Panc1 (cell line): ENCODE data around the gene SPAG5. TPM values are rescaled to one million over a fixed set of nuclear protein-coding genes. Genes with fewer than 3 reads are reported as not detected.

Source experiments
- ATAC-seq: fragments of 200-7000 bp; cut with Tn5 transposase; 2 replicates; pipeline ENCODE4 v1.9.1; 2020; ENCODE audit warnings: mild to moderate bottlenecking, moderate library complexity
- BruUV-seq: library from RNA; stranded (reverse); fragments of 400-500 nt; replicated peaks from 2 replicates; lab custom pipeline; 2021; lab: Mats Ljungman, UMichigan
- CTCF ChIA-PET: fragments of 300-600 bp; sonication (Branson Sonifier 250); formaldehyde crosslinking; loops from one replicate; lab custom pipeline; 2022; ENCODE audit warnings: antibody characterized with exemption; lab: Charles Lee
- POLR2A ChIA-PET: fragments of 300-600 bp; sonication (Branson Sonifier 250); formaldehyde crosslinking; loops from one replicate; lab custom pipeline; 2022; ENCODE audit warnings: antibody characterized with exemption; lab: Charles Lee
- DNase-seq: peaks from one replicate; pipeline ENCODE4 v3.0.0-alpha.2; 2010; ENCODE audit warnings: low read depth, low spot score
- H3K27ac ChIP-seq: 2 replicates; pipeline ENCODE4 v1.5.1; 2011; ENCODE audit warnings: mild to moderate bottlenecking, low read length, inconsistent platforms
- H3K27me3 ChIP-seq: fragments of 200-500 bp; sonication (Bioruptor generic); 2 replicates; pipeline ENCODE4 v1.6.0; 2014; ENCODE audit warnings: low read length, inconsistent platforms; ENCODE audit not compliant: control insufficient read depth, insufficient read depth
- H3K36me3 ChIP-seq: fragments of 200-500 bp; sonication (Bioruptor generic); 2 replicates; pipeline ENCODE4 v1.5.1; 2014; ENCODE audit warnings: inconsistent platforms, mild to moderate bottlenecking, low read length, moderate library complexity; ENCODE audit not compliant: control insufficient read depth, insufficient read depth
- H3K4me1 ChIP-seq: 2 replicates; pipeline ENCODE4 v1.5.1; 2011; ENCODE audit warnings: inconsistent platforms, mild to moderate bottlenecking, low read length, moderate library complexity; ENCODE audit not compliant: control insufficient read depth, insufficient read depth
- H3K4me3 ChIP-seq, 2 experiments: 2 replicates each; pipeline ENCODE4 v1.5.1; 2011 to 2012; ENCODE audit warnings: low read depth in 2 of 2, low read length in 2 of 2, mild to moderate bottlenecking in 2 of 2, inconsistent platforms in 1 of 2, moderate library complexity in 1 of 2
- H3K9me3 ChIP-seq: fragments of 200-500 bp; sonication (Bioruptor generic); 2 replicates; pipeline ENCODE4 v1.5.1; 2014; ENCODE audit warnings: low read depth, mild to moderate bottlenecking, inconsistent platforms, low read length, moderate library complexity; ENCODE audit not compliant: control insufficient read depth, insufficient read depth
- POLR2AphosphoS5 ChIP-seq: IDR thresholded peaks from 2 replicates; pipeline ENCODE4 v1.6.1; 2012; ENCODE audit warnings: mild to moderate bottlenecking, low read depth, low read length, moderate library complexity
- SIN3A ChIP-seq: IDR thresholded peaks from 2 replicates; pipeline ENCODE4 v1.6.1; 2012; ENCODE audit warnings: low read depth, mild to moderate bottlenecking, low read length, moderate library complexity, borderline replicate concordance; ENCODE audit not compliant: insufficient read depth
- TCF7L2 ChIP-seq: IDR thresholded peaks from 2 replicates; pipeline ENCODE4 v1.6.1; 2011; ENCODE audit warnings: mild to moderate bottlenecking, low read depth, low read length, inconsistent platforms
- in situ Hi-C: cut with HindIII; loops from 2 replicates; pipeline ENCODE4 v1.10.0; 2016; ENCODE audit warnings: low sequenced_read_pairs, low pct_unique_long_range_greater_than_20kb
- intact Hi-C: fragments of 100-400 bp; cut with micrococcal nuclease; formaldehyde crosslinking; loops from one replicate; pipeline ENCODE4 v1.10.0; 2022; ENCODE audit not compliant: unreplicated experiment
- total RNA-seq: library from RNA; stranded (reverse); gene quantifications from one replicate; pipeline ENCODE4 v1.2.1, GENCODE V29; 2021; ENCODE audit not compliant: unreplicated experiment
- TF ChIP-seq, protein P1 (sequence below), 2 experiments: IDR thresholded peaks; 2 replicates each; pipeline ENCODE4 v1.6.1; 2011 to 2012; ENCODE audit warnings: low read depth in 2 of 2, control low read depth in 1 of 2, low read length in 1 of 2, mild to moderate bottlenecking in 1 of 2, moderate library complexity in 1 of 2; ENCODE audit not compliant: insufficient read depth in 1 of 2
- TF ChIP-seq, protein P2 (sequence below): fragments of 450-650 bp; IDR thresholded peaks from 2 replicates; pipeline ENCODE4 v1.5.1; 2017; ENCODE audit warnings: mild to moderate bottlenecking

SPAG5 gene
- total RNA-seq, 1 experiment from 2014 or later, result 152 TPM

DNA sequence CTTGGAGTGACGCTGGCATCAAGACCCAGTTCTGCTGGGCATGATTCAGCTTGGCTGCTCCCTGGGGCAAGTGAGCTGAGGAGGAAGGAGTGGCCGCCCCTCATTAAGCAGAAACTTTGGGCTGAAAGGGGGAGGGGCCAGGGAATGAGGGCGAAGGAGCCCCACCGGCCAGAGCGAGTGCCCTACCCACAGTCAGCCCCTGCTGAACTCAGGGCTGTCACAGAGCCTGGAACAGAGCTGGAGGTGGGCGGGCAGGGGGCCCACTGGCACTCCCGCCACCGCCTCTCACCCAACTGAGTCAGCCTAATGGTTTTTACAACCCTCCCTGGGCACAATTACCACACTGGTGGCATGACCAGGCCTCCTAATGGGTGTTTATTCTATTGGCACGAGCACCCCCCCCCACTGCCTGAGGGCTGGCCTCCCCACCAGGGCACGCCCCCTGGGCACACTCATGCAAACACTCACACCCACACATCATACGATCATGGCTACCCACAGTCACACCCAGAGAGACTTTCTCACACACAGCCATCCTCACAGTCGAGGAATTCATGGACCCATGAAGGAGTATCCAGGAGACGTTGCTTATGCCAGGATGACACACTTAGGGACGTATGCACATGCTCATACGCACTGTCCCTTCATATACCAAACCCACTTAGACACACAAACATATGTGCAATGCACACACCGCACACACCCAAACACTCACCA is 65.6 kb downstream of the SPAG5 start:
- no peak for ATAC-seq
- Histone ChIP-seq H3K4me3 (no peak overlapping the region), H3K4me1 (no peaks in the 10 kb centered on the region), H3K27me3 (no peaks in the 10 kb centered on the region; the same call in 1 of the 2 replicates), H3K36me3 (no peaks in the 10 kb centered on the region), H3K27ac (no peak overlapping the region), H3K9me3 (no peaks in the 10 kb centered on the region)
- DNase-seq, result no peak
- no TSS peak for BruUV-seq
- intact Hi-C loops (no loop called here), in situ Hi-C loops (no loop called here)
- CTCF ChIA-PET, result no interaction called here
- TF ChIP-seq, protein P1, sequence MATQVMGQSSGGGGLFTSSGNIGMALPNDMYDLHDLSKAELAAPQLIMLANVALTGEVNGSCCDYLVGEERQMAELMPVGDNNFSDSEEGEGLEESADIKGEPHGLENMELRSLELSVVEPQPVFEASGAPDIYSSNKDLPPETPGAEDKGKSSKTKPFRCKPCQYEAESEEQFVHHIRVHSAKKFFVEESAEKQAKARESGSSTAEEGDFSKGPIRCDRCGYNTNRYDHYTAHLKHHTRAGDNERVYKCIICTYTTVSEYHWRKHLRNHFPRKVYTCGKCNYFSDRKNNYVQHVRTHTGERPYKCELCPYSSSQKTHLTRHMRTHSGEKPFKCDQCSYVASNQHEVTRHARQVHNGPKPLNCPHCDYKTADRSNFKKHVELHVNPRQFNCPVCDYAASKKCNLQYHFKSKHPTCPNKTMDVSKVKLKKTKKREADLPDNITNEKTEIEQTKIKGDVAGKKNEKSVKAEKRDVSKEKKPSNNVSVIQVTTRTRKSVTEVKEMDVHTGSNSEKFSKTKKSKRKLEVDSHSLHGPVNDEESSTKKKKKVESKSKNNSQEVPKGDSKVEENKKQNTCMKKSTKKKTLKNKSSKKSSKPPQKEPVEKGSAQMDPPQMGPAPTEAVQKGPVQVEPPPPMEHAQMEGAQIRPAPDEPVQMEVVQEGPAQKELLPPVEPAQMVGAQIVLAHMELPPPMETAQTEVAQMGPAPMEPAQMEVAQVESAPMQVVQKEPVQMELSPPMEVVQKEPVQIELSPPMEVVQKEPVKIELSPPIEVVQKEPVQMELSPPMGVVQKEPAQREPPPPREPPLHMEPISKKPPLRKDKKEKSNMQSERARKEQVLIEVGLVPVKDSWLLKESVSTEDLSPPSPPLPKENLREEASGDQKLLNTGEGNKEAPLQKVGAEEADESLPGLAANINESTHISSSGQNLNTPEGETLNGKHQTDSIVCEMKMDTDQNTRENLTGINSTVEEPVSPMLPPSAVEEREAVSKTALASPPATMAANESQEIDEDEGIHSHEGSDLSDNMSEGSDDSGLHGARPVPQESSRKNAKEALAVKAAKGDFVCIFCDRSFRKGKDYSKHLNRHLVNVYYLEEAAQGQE (IDR thresholded peaks at IDR 0.05; ENCODE audit: insufficient read depth in 1 of 2, low read depth in 2 of 2, low read length in 1 of 2), result no peak
- no peak for TF ChIP-seq SIN3A
- TF ChIP-seq POLR2AphosphoS5, result no peak
- no peak for TF ChIP-seq TCF7L2
- TF ChIP-seq, protein P2, sequence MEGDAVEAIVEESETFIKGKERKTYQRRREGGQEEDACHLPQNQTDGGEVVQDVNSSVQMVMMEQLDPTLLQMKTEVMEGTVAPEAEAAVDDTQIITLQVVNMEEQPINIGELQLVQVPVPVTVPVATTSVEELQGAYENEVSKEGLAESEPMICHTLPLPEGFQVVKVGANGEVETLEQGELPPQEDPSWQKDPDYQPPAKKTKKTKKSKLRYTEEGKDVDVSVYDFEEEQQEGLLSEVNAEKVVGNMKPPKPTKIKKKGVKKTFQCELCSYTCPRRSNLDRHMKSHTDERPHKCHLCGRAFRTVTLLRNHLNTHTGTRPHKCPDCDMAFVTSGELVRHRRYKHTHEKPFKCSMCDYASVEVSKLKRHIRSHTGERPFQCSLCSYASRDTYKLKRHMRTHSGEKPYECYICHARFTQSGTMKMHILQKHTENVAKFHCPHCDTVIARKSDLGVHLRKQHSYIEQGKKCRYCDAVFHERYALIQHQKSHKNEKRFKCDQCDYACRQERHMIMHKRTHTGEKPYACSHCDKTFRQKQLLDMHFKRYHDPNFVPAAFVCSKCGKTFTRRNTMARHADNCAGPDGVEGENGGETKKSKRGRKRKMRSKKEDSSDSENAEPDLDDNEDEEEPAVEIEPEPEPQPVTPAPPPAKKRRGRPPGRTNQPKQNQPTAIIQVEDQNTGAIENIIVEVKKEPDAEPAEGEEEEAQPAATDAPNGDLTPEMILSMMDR, result no peak
- POLR2A ChIA-PET, result no interaction called here

DNA sequence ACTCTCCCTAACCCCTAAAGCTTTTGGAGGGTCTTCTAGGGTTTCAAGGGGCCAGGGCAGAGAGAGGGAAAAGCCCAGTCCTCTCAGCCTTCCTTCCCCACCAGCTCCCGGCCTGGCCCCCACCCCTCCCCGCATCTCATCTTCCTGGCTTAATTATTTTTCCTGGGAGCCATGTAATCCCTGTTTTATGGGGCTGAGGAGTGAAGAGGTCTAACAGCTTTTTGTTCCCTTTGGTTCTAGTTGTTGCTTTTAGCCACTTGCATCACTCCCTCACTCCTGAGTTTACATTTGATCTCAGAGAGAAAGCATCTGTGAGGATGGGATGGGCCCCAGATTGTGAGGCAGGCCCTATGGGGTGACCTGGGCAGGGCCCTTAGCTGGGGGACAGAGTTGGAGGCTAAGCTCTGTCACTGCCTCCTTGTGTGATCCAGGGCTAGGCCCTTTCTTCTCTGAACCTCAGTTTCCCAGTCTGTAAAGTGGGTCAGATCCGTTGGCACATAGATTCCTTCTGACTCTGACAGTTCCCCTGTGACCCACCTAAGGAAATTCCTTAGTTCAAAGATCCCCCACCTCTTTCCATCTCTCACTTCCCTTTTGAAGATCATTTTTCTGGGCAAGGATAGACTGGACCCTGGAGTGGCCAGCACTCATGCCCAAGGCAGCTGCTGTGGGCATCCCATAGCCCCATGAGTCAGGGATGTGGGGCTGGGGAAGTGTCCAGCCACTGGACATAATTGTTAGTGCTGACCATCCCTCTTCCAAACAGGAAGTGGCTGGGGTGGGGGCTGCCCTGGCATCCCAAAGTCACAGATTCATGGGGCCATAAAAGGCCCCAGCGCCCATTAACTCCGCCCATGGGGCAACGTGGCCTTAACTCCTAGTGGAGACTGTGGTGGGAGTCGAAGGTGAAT is 66.5 kb downstream of the SPAG5 start:
- Histone ChIP-seq H3K27me3 (no peaks in the 10 kb centered on the region; the same call in 1 of the 2 replicates), H3K4me3 (no peak overlapping the region), H3K9me3 (no peaks in the 10 kb centered on the region), H3K27ac (no peak overlapping the region), H3K4me1 (no peaks in the 10 kb centered on the region), H3K36me3 (no peaks in the 10 kb centered on the region)
- TF ChIP-seq, protein P1 (IDR thresholded peaks at IDR 0.05; ENCODE audit: insufficient read depth in 1 of 2, low read depth in 2 of 2, low read length in 1 of 2), result no peak
- TF ChIP-seq POLR2AphosphoS5, result no peak
- TF ChIP-seq, protein P2, result no peak
- CTCF ChIA-PET, result interaction anchor here (0.6 kb wide), 1 partner anchor 146 kb away, joined by 8 read pairs; no protein-coding TSS in a partner anchor
- intact Hi-C loops (no loop called here), in situ Hi-C loops (no loop called here)
- POLR2A ChIA-PET, result no interaction called here
- no TSS peak for BruUV-seq
- DNase-seq (no peak), ATAC-seq (no peak)
